Effector memory CD4-positive, alpha-beta T cell (primary cell): ENCODE results near the gene LMAN2.

Experiments
- DNase-seq, 3 donors: peaks; one replicate each; pipeline ENCODE4 v3.0.0-alpha.2; 2020
- H3K27ac ChIP-seq: 2 replicates; pipeline ENCODE4 v1.7.0; 2013; ENCODE audit warnings: mild to moderate bottlenecking, low read length, moderate library complexity; ENCODE audit not compliant: insufficient read depth, poor library complexity, severe bottlenecking
- H3K27me3 ChIP-seq: replicated peaks from 2 replicates; pipeline ENCODE4 v1.7.0; 2013; ENCODE audit warnings: mild to moderate bottlenecking, low read length; ENCODE audit not compliant: insufficient read depth, control insufficient read depth, poor library complexity, severe bottlenecking
- H3K36me3 ChIP-seq: 2 replicates; pipeline ENCODE4 v1.7.0; 2013; ENCODE audit warnings: mild to moderate bottlenecking, low read length, moderate library complexity; ENCODE audit not compliant: control insufficient read depth, insufficient read depth
- H3K4me1 ChIP-seq: 2 replicates; pipeline ENCODE4 v1.7.0; 2013; ENCODE audit warnings: low read length, mild to moderate bottlenecking; ENCODE audit not compliant: control insufficient read depth, insufficient read depth, poor library complexity, severe bottlenecking
- H3K4me3 ChIP-seq: 2 replicates; pipeline ENCODE4 v1.7.0; 2013; ENCODE audit warnings: low read length, low read depth, mild to moderate bottlenecking; ENCODE audit not compliant: insufficient read depth, poor library complexity, severe bottlenecking
- H3K9me3 ChIP-seq: 2 replicates; pipeline ENCODE4 v1.7.0; 2013; ENCODE audit warnings: mild to moderate bottlenecking, low read length, moderate library complexity; ENCODE audit not compliant: control insufficient read depth

LMAN2 gene

DNA sequence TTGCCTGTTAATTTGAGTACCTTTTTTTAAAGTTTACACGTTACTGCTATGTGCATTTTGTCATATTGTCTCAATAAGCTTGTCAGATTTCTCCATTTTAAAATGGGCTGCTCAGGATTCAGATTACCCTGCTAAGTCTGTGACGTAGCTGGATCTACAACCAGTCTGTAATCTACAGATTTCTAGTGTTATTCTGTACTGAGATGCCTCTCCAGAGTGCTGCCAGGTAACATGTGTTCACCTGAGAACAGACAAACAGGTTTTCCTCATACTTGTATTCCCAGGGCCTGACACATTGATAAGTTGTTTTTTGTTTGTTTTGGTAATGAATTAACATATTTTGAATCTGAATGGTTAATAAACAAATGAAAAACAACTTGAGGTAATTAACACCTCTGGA lies 63.3 kb downstream of the LMAN2 start:
- no peaks in the 10 kb centered on the region for H3K9me3 ChIP-seq
- no peak for DNase-seq
- H3K4me1 ChIP-seq, result no peaks in the 10 kb centered on the region
- H3K27ac ChIP-seq, result no peak overlapping the region
- peaks cover 68% of the 10 kb centered on the region for H3K36me3 ChIP-seq
- no peaks in the 10 kb centered on the region for H3K27me3 ChIP-seq
- no peak overlapping the region for H3K4me3 ChIP-seq
